A673 (cell line): Measurements from ENCODE around the gene FSTL4. TPM values are rescaled to one million over a fixed set of nuclear protein-coding genes. Genes with fewer than 3 reads are reported as not detected.
"Not testable (repeated sequence)": the region's sequence is repeated elsewhere in the genome, so short reads cannot be mapped to it uniquely, and the experiment has no call there.

Experiments
- BruUV-seq: library from RNA; stranded (reverse); fragments of 400-500 nt; replicated peaks from 2 replicates; lab custom pipeline; 2021; lab: Mats Ljungman, UMichigan
- CTCF ChIA-PET: fragments of 300-600 bp; sonication (Branson Sonifier 250); formaldehyde crosslinking; loops from one replicate; lab custom pipeline; 2022; ENCODE audit warnings: antibody characterized with exemption; lab: Charles Lee
- POLR2A ChIA-PET: fragments of 300-600 bp; sonication (Branson Sonifier 250); formaldehyde crosslinking; loops from one replicate; lab custom pipeline; 2022; ENCODE audit warnings: antibody characterized with exemption; ENCODE audit not compliant: low non-redundant PET; lab: Charles Lee
- DNase-seq: peaks from one replicate; pipeline ENCODE4 v3.0.0-alpha.2; 2015; ENCODE audit warnings: low spot score
- H3K27ac ChIP-seq: fragments of 200-600 bp; sonication (generic); 2 replicates; pipeline ENCODE4 v1.5.1; 2016; ENCODE audit warnings: mixed run types, low read depth, mild to moderate bottlenecking, mixed read lengths, antibody characterized with exemption, low read length; ENCODE audit not compliant: poor library complexity, severe bottlenecking
- H3K27me3 ChIP-seq: fragments of 200-600 bp; sonication (generic); replicated peaks from 2 replicates; pipeline ENCODE4 v1.6.1; 2017; ENCODE audit warnings: mixed run types, low read depth, mild to moderate bottlenecking, mixed read lengths, antibody characterized with exemption, low read length; ENCODE audit not compliant: insufficient read depth, poor library complexity
- H3K36me3 ChIP-seq: fragments of 200-600 bp; sonication (generic); 2 replicates; pipeline ENCODE4 v1.6.1; 2016; ENCODE audit warnings: mixed run types, mild to moderate bottlenecking, mixed read lengths, antibody characterized with exemption, low read length; ENCODE audit not compliant: insufficient read depth, poor library complexity, severe bottlenecking
- H3K4me1 ChIP-seq: fragments of 200-600 bp; sonication (generic); 2 replicates; pipeline ENCODE4 v1.6.1; 2017; ENCODE audit warnings: mixed run types, mild to moderate bottlenecking, mixed read lengths, antibody characterized with exemption, low read length; ENCODE audit not compliant: insufficient read depth, poor library complexity, severe bottlenecking
- H3K4me3 ChIP-seq: fragments of 200-600 bp; sonication (generic); 2 replicates; pipeline ENCODE4 v1.5.1; 2016; ENCODE audit warnings: low read depth, mixed run types, mild to moderate bottlenecking, mixed read lengths, low read length; ENCODE audit not compliant: poor library complexity, severe bottlenecking
- H3K9me3 ChIP-seq: fragments of 200-600 bp; sonication (generic); 2 replicates; pipeline ENCODE4 v1.6.1; 2016; ENCODE audit warnings: mixed run types, low read depth, mild to moderate bottlenecking, mixed read lengths, antibody characterized with exemption, low read length; ENCODE audit not compliant: poor library complexity, severe bottlenecking
- EZH2 ChIP-seq: fragments of 200-600 bp; sonication (generic); IDR thresholded peaks from 2 replicates; pipeline ENCODE4 v1.6.1; 2017; ENCODE audit warnings: borderline replicate concordance, low read depth, mild to moderate bottlenecking, mixed read lengths, antibody characterized with exemption, low read length; ENCODE audit not compliant: poor library complexity, severe bottlenecking
- intact Hi-C: fragments of 100-400 bp; cut with micrococcal nuclease; formaldehyde crosslinking; loops from one replicate; pipeline ENCODE4 v1.10.0; 2022; ENCODE audit not compliant: unreplicated experiment
- total RNA-seq: library from RNA; stranded (reverse); gene quantifications from 2 replicates; pipeline ENCODE4 v1.2.3, GENCODE V29; 2021
- TF ChIP-seq, protein P1 (sequence below): fragments of 300-800, 200-600 bp; sonication (generic); conservative IDR thresholded peaks from 2 replicates; pipeline ENCODE4 v1.5.1; 2017; ENCODE audit warnings: low read depth, mild to moderate bottlenecking, antibody characterized with exemption, low read length, moderate library complexity, mixed read lengths

The FSTL4 gene
- total RNA-seq, 1 experiment from 2014 or later = 0.86 TPM

DNA sequence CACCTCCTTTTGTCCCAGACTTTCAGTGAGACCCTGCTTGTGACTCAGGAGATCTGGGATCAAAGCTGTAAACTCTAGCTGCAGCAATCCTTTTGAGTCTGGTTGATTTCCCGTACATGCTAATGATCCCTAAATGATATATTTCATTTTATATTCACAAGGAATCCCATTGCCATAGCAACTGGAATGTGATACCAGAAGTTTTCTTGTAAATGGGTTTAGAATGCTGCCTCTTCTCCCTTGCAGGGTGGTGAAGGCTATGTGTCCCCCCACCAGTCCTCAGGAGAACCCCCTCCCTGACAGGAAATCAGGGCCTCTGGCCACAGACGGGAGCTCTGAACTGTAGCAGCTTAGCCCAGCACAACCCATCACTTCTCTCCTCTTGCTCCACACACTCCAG, 215.0 kb downstream of the FSTL4 start:
- Histone ChIP-seq H3K36me3 (no peaks in the 10 kb centered on the region), H3K27me3 (no peaks in the 10 kb centered on the region), H3K9me3 (no peaks in the 10 kb centered on the region), H3K4me3 (no peak overlapping the region), H3K27ac (no peak overlapping the region), H3K4me1 (peaks cover 7% of the 10 kb centered on the region)
- TF ChIP-seq EZH2 = no peak
- TF ChIP-seq, protein P1, sequence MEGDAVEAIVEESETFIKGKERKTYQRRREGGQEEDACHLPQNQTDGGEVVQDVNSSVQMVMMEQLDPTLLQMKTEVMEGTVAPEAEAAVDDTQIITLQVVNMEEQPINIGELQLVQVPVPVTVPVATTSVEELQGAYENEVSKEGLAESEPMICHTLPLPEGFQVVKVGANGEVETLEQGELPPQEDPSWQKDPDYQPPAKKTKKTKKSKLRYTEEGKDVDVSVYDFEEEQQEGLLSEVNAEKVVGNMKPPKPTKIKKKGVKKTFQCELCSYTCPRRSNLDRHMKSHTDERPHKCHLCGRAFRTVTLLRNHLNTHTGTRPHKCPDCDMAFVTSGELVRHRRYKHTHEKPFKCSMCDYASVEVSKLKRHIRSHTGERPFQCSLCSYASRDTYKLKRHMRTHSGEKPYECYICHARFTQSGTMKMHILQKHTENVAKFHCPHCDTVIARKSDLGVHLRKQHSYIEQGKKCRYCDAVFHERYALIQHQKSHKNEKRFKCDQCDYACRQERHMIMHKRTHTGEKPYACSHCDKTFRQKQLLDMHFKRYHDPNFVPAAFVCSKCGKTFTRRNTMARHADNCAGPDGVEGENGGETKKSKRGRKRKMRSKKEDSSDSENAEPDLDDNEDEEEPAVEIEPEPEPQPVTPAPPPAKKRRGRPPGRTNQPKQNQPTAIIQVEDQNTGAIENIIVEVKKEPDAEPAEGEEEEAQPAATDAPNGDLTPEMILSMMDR = no peak
- DNase-seq = no peak
- BruUV-seq = no TSS peak
- POLR2A ChIA-PET = no interaction called here
- intact Hi-C loops = no loop called here
- CTCF ChIA-PET = interaction anchor here (0.7 to 1.5 kb wide), 2 partner anchors 26 to 564 kb away, joined by 3 read pairs; no protein-coding TSS in a partner anchor

DNA sequence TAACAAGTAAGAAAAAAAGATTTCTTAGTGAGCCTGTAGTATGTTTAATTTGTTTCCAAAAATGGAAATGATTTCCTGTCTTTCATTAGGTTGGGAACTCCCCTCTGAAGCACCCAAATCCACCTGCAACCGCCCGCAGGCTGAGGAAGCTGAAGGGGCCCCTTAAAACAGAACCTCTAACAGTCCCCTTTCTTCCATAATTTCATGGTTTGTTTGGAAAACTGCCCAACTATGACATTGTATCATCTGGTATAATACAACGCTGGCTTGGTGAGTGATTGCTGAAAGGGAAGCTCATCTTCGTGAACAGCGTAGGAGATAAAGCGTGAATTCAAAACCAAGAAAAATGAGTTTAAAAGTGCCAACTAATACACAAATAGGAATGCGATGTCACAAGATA, 215.5 kb downstream of the FSTL4 start:
- TF ChIP-seq, protein P1 = no peak
- TF ChIP-seq EZH2 = no peak
- no TSS peak for BruUV-seq
- CTCF ChIA-PET = interaction anchor here (0.7 to 1.5 kb wide), 2 partner anchors 27 to 564 kb away, joined by 3 read pairs; no protein-coding TSS in a partner anchor

DNA sequence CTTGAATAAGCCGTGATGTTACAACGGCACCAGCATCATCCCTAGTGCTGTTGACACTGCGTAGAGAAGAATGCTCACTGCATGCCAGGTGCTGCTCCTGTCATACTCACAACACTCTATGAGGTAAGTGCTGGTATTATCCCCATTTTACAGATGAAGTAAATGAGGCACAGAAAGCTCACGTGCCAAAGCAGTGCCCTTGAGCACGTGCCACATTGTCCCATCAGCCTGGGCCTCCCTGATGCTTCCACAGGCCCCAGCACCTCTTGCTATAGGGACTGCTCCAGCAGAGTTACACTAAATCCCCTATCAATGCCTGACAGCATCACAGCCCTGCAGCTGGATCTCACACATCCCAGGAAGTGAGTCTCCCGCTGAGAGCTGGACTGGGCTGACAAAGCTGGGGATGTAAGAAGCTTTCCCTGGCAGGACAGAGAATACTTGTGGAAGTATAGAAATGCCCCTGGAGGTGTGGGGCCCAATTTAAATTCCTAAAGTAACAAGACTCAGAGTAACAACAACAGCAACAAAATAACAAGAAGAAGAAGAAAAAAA, 216.1 kb downstream of the FSTL4 start:
- ChIA-PET CTCF (interaction anchor here (1.5 kb wide), 1 partner anchor 27 kb away, joined by 3 read pairs; no protein-coding TSS in a partner anchor), POLR2A (no interaction called here)
- Histone ChIP-seq H3K27me3 (no peaks in the 10 kb centered on the region), H3K36me3 (no peaks in the 10 kb centered on the region), H3K4me3 (no peak overlapping the region), H3K4me1 (peaks cover 7% of the 10 kb centered on the region), H3K9me3 (no peaks in the 10 kb centered on the region), H3K27ac (no peak overlapping the region)
- DNase-seq = peak; percentile 40
- no peak for TF ChIP-seq EZH2
- TF ChIP-seq, protein P1 = no peak
- BruUV-seq = no TSS peak
- intact Hi-C loops = loop anchor here (1.0 kb wide), 1 partner anchor 30 kb away; no protein-coding TSS in a partner anchor

More for the DNA sequence above, 215.5 kb downstream of the FSTL4 start:
- no peaks in the 10 kb centered on the region for H3K9me3 ChIP-seq
- intact Hi-C loops = loop anchor here (1.0 kb wide), 1 partner anchor 31 kb away; no protein-coding TSS in a partner anchor
- H3K27ac ChIP-seq = no peak overlapping the region
- POLR2A ChIA-PET = no interaction called here
- peak; percentile 13 for DNase-seq
- H3K4me3 ChIP-seq = no peak overlapping the region
- H3K36me3 ChIP-seq = no peaks in the 10 kb centered on the region
- H3K27me3 ChIP-seq = no peaks in the 10 kb centered on the region
- H3K4me1 ChIP-seq = peaks cover 7% of the 10 kb centered on the region

DNA sequence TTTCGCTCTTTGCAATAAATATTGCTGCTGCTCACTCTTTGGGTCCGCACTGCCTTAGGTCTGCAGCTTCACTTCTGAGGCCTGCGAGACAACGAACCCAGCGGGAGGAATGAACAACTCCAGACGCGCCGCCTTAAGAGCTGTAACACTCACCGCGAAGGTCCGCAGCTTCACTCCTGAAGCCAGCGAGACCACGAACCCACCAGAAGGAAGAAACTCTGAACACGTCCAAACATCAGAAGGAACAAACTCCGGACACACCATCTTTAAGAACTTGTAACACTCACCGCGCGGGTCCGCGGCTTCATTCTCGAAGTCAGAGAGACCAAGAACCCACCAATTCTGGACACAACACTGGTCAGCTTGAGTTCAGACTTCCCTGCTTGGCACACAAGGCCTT, 217.1 kb downstream of the FSTL4 start:
- H3K27me3 ChIP-seq, H3K36me3 ChIP-seq, DNase-seq, POLR2A ChIA-PET, CTCF ChIA-PET, H3K27ac ChIP-seq, H3K4me1 ChIP-seq, H3K9me3 ChIP-seq, intact Hi-C loops, H3K4me3 ChIP-seq, BruUV-seq: not testable (repeated sequence)

DNA sequence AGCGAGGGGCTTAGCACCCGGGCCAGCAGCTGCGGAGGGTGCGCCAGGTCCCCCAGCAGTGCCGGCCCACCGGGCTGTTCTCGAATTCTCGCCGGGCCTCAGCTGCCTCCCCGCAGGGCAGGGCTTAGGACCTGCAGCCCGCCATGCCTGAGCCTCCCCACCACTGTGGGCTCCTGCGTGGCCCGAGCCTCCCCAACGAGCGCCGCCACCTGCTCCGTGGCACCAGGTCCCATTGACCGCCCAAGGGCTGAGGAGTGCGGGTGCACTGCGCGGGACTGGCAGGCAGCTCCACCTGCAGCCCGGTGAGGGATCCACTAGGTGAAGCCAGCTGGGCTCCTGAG, 217.9 kb downstream of the FSTL4 start:
- H3K9me3 ChIP-seq, H3K4me3 ChIP-seq, H3K27ac ChIP-seq, BruUV-seq, POLR2A ChIA-PET, H3K4me1 ChIP-seq, H3K27me3 ChIP-seq, CTCF ChIA-PET, DNase-seq, H3K36me3 ChIP-seq, intact Hi-C loops: not testable (repeated sequence)
